Cardiac fibroblast (primary cell): Measurements from ENCODE around the gene DEDD2.

ENCODE experiments used
- DNase-seq, 2 donors: peaks; one replicate each; pipeline versions ENCODE4 v3.0.0 to v3.0.0-alpha.2; 2010; ENCODE audit warnings: low read depth in 2 of 2
- H3K4me3 ChIP-seq, 2 donors: replicated peaks in 1 of 2; 1 replicate in 1 of 2; 2 replicates in 1 of 2; pipeline ENCODE4 v1.5.1; 2011; ENCODE audit warnings: low read depth in 2 of 2, low read length in 2 of 2, mild to moderate bottlenecking in 2 of 2, moderate library complexity in 1 of 2
- TF ChIP-seq, protein P1 (sequence below): IDR thresholded peaks from one replicate; pipeline ENCODE4 v1.5.1; 2011; ENCODE audit warnings: low read depth, mild to moderate bottlenecking, low read length, inconsistent platforms

DEDD2 gene

DNA sequence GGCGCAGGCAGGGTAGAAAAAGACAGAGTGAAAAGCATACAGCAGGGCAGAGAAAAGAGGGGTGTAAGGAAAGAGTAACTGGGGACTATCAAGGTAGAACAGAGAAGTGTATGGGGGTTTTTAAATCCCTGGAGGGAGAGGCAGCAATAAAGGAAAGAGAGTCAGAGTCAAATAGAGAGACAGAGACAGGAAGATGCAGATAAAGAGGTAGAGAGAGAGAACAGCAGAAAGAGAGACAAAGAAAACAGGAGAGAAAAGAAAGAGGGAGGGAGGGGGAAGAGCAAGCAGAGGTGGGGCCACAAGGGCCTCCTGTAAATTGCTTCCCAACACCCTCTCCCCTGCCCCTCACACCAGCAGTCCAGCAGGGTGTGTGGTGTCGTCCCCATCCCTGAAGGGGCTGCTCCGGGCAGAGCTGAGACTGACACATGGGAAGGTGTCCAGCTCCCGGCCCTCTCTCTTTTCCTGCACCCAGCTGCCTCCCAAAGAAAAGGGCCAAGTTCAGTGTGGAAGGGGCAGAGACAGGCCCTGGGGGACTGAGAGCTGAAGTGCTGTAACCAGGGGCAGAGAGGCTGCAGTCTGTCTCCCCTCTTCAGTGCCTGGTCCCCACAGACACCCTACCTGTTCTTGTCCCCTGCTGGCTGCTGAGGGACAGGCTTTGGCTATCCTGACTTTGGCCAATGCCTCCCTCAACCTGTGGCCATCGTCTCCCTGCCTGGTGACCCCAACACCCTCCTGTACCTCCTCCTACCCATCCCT, 67.9 kb downstream of the DEDD2 start:
- no peak overlapping the region for H3K4me3 ChIP-seq
- DNase-seq = no peak
- TF ChIP-seq, protein P1, sequence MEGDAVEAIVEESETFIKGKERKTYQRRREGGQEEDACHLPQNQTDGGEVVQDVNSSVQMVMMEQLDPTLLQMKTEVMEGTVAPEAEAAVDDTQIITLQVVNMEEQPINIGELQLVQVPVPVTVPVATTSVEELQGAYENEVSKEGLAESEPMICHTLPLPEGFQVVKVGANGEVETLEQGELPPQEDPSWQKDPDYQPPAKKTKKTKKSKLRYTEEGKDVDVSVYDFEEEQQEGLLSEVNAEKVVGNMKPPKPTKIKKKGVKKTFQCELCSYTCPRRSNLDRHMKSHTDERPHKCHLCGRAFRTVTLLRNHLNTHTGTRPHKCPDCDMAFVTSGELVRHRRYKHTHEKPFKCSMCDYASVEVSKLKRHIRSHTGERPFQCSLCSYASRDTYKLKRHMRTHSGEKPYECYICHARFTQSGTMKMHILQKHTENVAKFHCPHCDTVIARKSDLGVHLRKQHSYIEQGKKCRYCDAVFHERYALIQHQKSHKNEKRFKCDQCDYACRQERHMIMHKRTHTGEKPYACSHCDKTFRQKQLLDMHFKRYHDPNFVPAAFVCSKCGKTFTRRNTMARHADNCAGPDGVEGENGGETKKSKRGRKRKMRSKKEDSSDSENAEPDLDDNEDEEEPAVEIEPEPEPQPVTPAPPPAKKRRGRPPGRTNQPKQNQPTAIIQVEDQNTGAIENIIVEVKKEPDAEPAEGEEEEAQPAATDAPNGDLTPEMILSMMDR = no peak
